HepG2 (cell line): ENCODE results near the gene MYADML2. TPM values are rescaled to one million over a fixed set of nuclear protein-coding genes. Genes with fewer than 3 reads are reported as not detected.
A peak's percentile ranks its signal among the peaks of the same experiment; 100 is the strongest.

ENCODE experiments used
- AFF4 ChIP-seq: sonication (generic); formaldehyde crosslinking; IDR thresholded peaks from 2 replicates; pipeline ENCODE4 v1.4.0; 2020; ENCODE audit warnings: missing genetic modification reagents
- ATF4 ChIP-seq, 2 experiments: fragments of 450-650 bp in 1 of 2; sonication (generic) in 1 of 2; formaldehyde crosslinking; IDR thresholded peaks; 2 replicates each; pipeline versions ENCODE4 v1.5.0 to v1.8.0; 2020 to 2022; ENCODE audit warnings: mild to moderate bottlenecking in 1 of 2, missing genetic modification reagents in 1 of 2
- CBX5 ChIP-seq: sonication (generic); formaldehyde crosslinking; IDR thresholded peaks from 2 replicates; pipeline ENCODE4 v1.4.0; 2020; ENCODE audit warnings: missing genetic modification reagents, borderline replicate concordance
- CREB3 ChIP-seq: sonication (generic); formaldehyde crosslinking; IDR thresholded peaks from 2 replicates; pipeline ENCODE4 v1.5.0; 2020; ENCODE audit warnings: missing genetic modification reagents
- ELF3 ChIP-seq: IDR thresholded peaks from 2 replicates; pipeline ENCODE4 v1.6.1; 2016; ENCODE audit warnings: missing genetic modification reagents, missing compliant biosample characterization
- ERF ChIP-seq: IDR thresholded peaks from 2 replicates; pipeline ENCODE4 v1.6.1; 2018; ENCODE audit warnings: missing biosample characterization, missing genetic modification reagents
- FOXP4 ChIP-seq: sonication (generic); formaldehyde crosslinking; IDR thresholded peaks from 2 replicates; pipeline ENCODE4 v1.4.0; 2020; ENCODE audit warnings: missing genetic modification reagents
- HIVEP1 ChIP-seq: sonication (generic); formaldehyde crosslinking; IDR thresholded peaks from 2 replicates; pipeline ENCODE4 v1.4.0; 2020; ENCODE audit warnings: mild to moderate bottlenecking, missing genetic modification reagents
- MIER3 ChIP-seq: IDR thresholded peaks from 2 replicates; pipeline ENCODE4 v1.6.1; 2016; ENCODE audit warnings: missing compliant biosample characterization, borderline replicate concordance
- RORA ChIP-seq: sonication (generic); formaldehyde crosslinking; IDR thresholded peaks from 2 replicates; pipeline ENCODE4 v1.5.0; 2020; ENCODE audit warnings: mild to moderate bottlenecking, missing genetic modification reagents, moderate library complexity
- SIX4 ChIP-seq: sonication (generic); formaldehyde crosslinking; IDR thresholded peaks from 2 replicates; pipeline ENCODE4 v1.4.0; 2020; ENCODE audit warnings: missing genetic modification reagents
- SOX6 ChIP-seq, 2 experiments: fragments of 450-650 bp in 1 of 2; sonication (generic) in 1 of 2; formaldehyde crosslinking in 1 of 2; IDR thresholded peaks; 2 replicates each; pipeline versions ENCODE4 v1.4.0 to v1.6.1; 2017 to 2020; ENCODE audit warnings: antibody characterized with exemption in 1 of 2, mild to moderate bottlenecking in 1 of 2, missing genetic modification reagents in 1 of 2
- TFAP4 ChIP-seq: sonication (generic); IDR thresholded peaks from 2 replicates; pipeline ENCODE4 v1.6.1; 2016; ENCODE audit warnings: low read depth, borderline replicate concordance
- ZBTB21 ChIP-seq: sonication (generic); formaldehyde crosslinking; IDR thresholded peaks from 2 replicates; pipeline ENCODE4 v1.4.0; 2020; ENCODE audit warnings: missing genetic modification reagents
- ZNF224 ChIP-seq: sonication (generic); formaldehyde crosslinking; IDR thresholded peaks from 2 replicates; pipeline ENCODE4 v1.5.0; 2020; ENCODE audit warnings: mild to moderate bottlenecking, missing genetic modification reagents
- ZNF24 ChIP-seq: fragments of 450-650 bp; IDR thresholded peaks from 2 replicates; pipeline ENCODE4 v1.6.1; 2017; ENCODE audit warnings: antibody characterized with exemption, mild to moderate bottlenecking
- ZNF251 ChIP-seq: sonication (generic); formaldehyde crosslinking; IDR thresholded peaks from 2 replicates; pipeline ENCODE4 v1.9.0; 2021; ENCODE audit warnings: mild to moderate bottlenecking, missing genetic modification reagents
- ZNF543 ChIP-seq: sonication (generic); formaldehyde crosslinking; IDR thresholded peaks from 2 replicates; pipeline ENCODE4 v1.4.0; 2020; ENCODE audit warnings: mild to moderate bottlenecking, missing genetic modification reagents
- ZNF567 ChIP-seq: sonication (generic); formaldehyde crosslinking; IDR thresholded peaks from 2 replicates; pipeline ENCODE4 v1.8.1; 2023; ENCODE audit warnings: mild to moderate bottlenecking, missing genetic modification reagents, borderline replicate concordance
- ZNF672 ChIP-seq: sonication (generic); formaldehyde crosslinking; IDR thresholded peaks from 2 replicates; pipeline ENCODE4 v1.8.1; 2022; ENCODE audit warnings: missing genetic modification reagents
- ZNF75D ChIP-seq: sonication (generic); formaldehyde crosslinking; IDR thresholded peaks from 2 replicates; pipeline ENCODE4 v1.8.1; 2023; ENCODE audit warnings: missing genetic modification reagents, mild to moderate bottlenecking, borderline replicate concordance
- ZSCAN31 ChIP-seq: sonication (generic); formaldehyde crosslinking; IDR thresholded peaks from 2 replicates; pipeline ENCODE4 v1.5.0; 2020; ENCODE audit warnings: low read depth, mild to moderate bottlenecking, missing genetic modification reagents
- polyA plus RNA-seq, 8 experiments: library from polyadenylated mRNA; depleted of rRNA in 3 of 8; stranded (reverse) in 7 of 8; unstranded in 1 of 8; fragments of >200 nt; fragmentation: Illumina TruSeq in 4 of 8; extraction: Trizol in 4 of 8; gene quantifications; 2 replicates each; pipeline versions ENCODE4 v1.2.1 to v1.2.3, GENCODE V29; 2011 to 2016; ENCODE audit warnings: low read depth in 4 of 8, missing spikeins in 1 of 8, mixed read lengths in 1 of 8; ENCODE audit not compliant: insufficient read depth in 1 of 8
- total RNA-seq, 5 experiments: library from RNA; depleted of rRNA; stranded (reverse); fragments of >200 nt; fragmentation: Illumina TruSeq; extraction: Trizol; gene quantifications; 2 replicates each; pipeline ENCODE4 v1.2.3, GENCODE V29; 2016; ENCODE audit warnings: low read depth in 1 of 5

MYADML2 gene
- total and polyA plus RNA-seq, 2 of the 13 experiments (the other 11 are each of a cell fraction or from before 2014, with no cell fraction given), result not detected

GRCh38 chr17:81996232-81996756 is 49.3 kb upstream of the MYADML2 start (continued):
- TF ChIP-seq AFF4 (CRISPR knock-in tag) (no peak), SOX6 (IDR thresholded peaks at IDR 0.05) (no peak), SOX6 (CRISPR knock-in tag; IDR thresholded peaks at IDR 0.05) (no peak), ZNF567 (CRISPR knock-in tag) (no peak), ATF4 (CRISPR knock-in tag; IDR thresholded peaks at IDR 0.05) (peak in 1 of 2 experiments; percentile 11; a peak in 1 of 4 replicates), MIER3 (CRISPR knock-in tag) (no peak), ZBTB21 (no peak), CBX5 (CRISPR knock-in tag) (no peak), CREB3 (CRISPR knock-in tag) (no peak), ELF3 (no peak), ZNF75D (no peak), ZNF224 (0 out of 2 replicates have a peak, but pooled peaks have one; percentile 53), ERF (CRISPR knock-in tag) (no peak), ZNF543 (CRISPR knock-in tag) (no peak; the same call in none of the 2 replicates), HIVEP1 (CRISPR knock-in tag) (no peak), ZNF24 (no peak), TFAP4 (no peak), FOXP4 (CRISPR knock-in tag) (no peak), ZNF672 (no peak), SIX4 (CRISPR knock-in tag) (no peak), ZSCAN31 (CRISPR knock-in tag) (0 out of 2 replicates have a peak, but pooled peaks have one; percentile 48), ZNF251 (no peak), RORA (CRISPR knock-in tag) (no peak)
